ENCODE measurements around the gene KLK15.

KLK15 gene

DNA sequence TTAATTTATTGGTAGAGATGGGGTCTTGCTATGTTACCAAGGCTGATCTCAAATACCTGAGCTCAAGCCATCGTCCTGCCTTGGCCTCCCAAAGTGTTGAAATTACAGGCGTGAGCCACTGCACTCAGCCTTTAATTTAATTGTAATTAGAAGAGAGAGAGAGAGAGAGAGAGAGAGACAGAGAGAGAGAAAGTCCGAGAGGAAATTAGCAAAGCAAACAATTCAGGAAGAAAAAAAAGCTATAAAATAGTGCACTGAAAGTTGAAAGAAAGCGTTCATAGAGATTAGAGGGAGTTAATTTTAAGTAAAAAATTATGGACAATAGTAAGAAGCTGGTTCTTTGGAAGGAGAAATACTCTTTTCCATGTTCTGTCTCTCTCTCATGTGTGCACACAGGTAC is 56.1 kb downstream of the KLK15 start:
- DNase-seq (ENCODE audit: low read depth in 2 of 2), result no peak

DNA sequence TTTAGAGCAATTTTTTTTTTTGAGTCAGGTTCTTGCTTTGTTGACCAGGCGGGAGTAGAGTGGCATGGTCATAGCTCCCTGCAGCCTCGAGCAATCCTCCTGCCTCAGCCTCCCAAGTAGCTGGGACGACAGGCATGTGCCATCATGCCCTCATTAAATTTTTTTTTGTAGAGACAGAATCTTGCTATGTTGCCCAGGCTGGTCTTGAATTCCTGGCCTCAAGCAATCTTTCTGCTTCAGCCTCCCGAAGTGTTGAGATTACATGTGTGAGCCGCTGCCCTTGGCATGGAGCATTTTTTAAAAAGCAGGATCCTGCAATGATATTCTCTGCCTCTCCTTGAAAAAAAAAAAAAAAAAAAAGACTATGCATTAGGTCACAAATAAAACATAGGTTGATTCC is 57.2 kb downstream of the KLK15 start:
- no peak for DNase-seq (ENCODE audit: low read depth in 2 of 2)
